DMS53 treated with DMSO at 0.1 percent for 48 hours (cell line): ENCODE measurements around the gene SP7.
"Not testable (repeated sequence)": the region's sequence is repeated elsewhere in the genome, so short reads cannot be mapped to it uniquely, and the experiment has no call there.

ENCODE experiments used
- DNase-seq: peaks from one replicate; lab custom pipeline; 2025; ENCODE audit not compliant: unreplicated experiment; lab: John Stamatoyannopoulos, UW

Gene SP7

DNA sequence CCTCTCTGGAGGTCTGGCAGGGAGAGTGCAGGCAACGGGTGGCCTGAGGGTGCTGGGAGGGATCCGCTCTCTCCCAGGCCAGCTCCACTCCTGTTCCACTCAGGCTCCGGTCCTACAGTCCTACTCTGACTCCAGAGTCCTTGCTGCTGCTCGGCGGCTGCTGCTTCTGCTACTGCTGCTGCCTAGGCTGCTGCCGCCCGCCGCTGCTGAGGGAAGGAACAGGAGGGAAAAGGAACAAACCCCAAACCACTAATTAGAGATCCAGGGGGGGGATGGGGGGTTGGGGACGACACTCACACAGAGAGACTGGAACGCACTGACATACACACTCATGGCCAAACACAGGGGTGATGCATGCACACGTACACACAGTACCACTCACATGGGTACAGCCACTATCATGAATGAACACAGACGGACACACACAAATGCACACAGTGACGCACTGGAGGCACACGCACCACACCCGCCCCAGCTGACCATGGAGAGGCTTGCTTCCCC is at the start of gene SP7:
TSS of gene SP7 (minus strand) at position 174 of the 501 bp plus-strand sequence. CDS start 708 bp downstream, outside the sequence.
- no peak for DNase-seq

DNA sequence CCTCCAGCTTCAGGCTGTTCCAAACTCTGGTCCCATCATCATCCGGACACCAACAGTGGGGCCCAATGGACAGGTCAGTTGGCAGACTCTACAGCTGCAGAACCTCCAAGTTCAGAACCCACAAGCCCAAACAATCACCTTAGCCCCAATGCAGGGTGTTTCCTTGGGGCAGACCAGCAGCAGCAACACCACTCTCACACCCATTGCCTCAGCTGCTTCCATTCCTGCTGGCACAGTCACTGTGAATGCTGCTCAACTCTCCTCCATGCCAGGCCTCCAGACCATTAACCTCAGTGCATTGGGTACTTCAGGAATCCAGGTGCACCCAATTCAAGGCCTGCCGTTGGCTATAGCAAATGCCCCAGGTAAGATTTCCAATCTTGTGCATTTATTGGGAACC is 47.1 kb upstream of the SP7 start:
- no peak for DNase-seq

DNA sequence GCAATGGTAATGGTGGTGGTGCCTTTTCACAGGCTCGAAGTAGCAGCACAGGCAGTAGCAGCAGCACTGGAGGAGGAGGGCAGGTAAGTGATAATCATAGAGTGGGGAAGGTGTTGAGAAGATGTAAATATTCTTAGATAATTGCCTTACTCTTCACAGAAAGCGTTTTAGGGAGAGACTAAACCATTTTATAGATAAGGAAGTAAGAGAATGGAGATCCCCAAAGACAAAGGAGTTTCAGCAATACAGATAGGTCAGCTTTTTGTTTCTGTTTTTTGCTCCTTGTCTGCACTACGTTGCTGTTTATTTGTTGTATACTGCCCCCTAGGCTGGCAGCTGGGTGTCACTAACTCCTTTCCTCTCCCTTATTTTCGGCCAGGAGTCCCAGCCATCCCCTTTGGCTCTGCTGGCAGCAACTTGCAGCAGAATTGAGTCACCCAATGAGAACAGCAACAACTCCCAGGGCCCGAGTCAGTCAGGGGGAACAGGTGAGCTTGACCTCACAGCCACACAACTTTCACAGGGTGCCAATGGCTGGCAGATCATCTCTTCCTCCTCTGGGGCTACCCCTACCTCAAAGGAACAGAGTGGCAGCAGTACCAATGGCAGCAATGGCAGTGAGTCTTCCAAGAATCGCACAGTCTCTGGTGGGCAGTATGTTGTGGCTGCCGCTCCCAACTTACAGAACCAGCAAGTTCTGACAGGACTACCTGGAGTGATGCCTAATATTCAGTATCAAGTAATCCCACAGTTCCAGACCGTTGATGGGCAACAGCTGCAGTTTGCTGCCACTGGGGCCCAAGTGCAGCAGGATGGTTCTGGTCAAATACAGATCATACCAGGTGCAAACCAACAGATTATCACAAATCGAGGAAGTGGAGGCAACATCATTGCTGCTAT is 45.8 kb upstream of the SP7 start:
- DNase-seq, result no peak

DNA sequence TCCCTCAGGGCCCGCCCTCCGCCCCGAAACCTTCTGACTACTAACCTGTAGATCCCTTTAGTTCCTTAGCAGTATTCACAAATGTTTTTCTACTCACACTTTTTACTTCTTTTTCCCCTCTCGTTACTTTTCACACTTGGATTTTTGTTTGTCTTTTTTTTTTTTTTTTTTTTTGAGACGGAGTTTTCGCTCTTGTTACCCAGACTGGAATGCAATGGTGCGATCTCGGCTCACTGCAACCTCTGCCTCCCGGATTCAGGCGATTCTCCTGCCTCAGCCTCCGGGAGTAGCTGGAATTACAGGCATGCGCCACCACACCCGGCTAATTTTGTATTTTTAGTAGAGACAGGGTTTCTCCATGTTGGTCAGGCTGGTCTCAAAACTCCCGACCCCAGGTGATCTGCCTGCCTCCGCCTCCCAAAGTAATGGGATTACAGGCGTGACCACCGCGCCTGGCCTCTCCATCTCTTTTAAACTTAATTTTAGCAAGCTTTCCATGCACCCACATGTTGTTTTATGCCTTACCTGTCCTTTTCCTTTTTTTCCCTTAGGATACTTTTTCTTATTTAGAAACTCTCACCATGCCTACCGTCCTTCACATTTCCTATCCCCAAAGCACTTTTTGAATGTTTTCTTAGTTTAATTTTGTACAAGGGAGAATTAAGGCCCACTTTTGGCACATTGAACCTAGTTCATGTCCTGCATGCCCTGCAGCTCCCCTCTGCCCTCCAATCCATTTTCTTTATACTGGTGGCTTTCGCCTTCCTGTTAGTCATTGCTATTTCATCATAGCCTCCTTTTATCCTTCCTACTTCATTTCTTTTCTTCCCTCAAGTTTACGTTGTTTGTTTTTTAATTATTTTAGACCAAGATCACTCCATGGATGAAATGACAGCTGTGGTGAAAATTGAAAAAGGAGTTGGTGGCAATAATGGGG is 44.9 kb upstream of the SP7 start:
- DNase-seq, result no peak

DNA sequence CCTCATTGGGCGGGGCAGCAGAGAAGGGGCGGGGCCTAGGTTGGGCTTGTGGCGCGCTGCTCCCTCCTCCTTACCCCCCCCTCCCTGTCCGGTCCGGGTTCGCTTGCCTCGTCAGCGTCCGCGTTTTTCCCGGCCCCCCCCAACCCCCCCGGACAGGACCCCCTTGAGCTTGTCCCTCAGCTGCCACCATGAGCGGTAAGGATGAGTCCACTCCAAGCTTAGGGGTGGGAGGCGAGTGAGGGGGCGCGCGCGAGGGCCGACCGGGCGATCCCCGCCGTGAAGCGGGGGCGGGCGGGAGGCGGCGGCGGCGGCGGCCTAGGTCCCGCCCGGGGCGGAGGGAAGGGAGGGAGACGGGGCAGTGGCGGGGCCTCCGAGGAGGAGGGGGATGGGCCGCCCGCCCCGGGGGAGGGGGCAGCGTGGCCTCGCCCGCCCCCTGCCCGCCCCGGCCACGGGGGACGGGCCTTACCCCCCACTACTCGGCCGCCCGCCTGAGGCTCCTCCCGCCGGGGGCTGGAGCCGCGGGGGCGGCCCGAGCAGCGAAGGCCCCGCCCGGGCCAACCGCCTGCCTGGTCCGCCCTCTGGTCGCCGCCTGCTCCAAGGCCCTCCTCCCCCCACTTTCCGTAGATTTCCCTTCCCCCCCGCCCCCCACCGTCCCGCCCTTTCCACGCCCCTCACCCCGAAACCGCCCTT is 44.1 kb upstream of the SP7 start, which contains the start of gene SP1:
TSS of gene SP1 (plus strand) at position 73 of the 690 bp plus-strand sequence. CDS start at position 189, 116 bp downstream.
- DNase-seq, result peak; percentile 87

DNA sequence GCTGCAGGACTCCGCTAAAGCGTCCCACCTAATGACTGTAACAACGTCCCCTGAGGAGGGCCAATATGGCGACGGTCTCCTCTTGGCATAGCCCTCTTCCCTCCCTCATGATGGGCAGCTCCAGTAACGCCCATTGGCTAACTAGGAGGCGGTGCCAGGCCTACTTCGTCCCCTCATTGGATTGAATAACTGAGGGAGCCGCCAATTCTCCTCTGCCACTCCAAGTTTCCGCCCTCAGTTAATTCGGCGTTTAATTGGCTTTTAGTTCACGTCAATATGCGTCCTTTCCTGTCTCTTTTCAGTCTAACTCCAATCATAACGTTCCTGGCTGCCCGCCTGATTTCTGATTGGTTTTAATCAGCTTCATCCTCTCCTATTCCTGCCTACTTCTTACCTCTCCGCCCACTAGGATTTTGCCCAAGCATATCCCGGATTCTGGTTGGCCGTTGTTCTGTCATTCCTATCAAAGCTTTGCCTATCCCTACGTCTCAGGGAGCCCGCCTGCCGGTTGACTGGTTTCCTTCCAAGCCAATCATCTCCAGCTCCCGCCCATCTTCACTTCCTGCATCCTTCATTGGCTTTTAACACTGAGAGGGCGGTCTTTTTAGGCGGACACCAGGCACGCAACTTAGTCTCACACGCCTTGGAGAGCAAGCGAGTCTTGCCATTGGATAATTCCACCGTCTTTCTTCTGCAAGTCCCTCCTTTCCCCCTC is 43.4 kb upstream of the SP7 start:
- peak; percentile 100 for DNase-seq

DNA sequence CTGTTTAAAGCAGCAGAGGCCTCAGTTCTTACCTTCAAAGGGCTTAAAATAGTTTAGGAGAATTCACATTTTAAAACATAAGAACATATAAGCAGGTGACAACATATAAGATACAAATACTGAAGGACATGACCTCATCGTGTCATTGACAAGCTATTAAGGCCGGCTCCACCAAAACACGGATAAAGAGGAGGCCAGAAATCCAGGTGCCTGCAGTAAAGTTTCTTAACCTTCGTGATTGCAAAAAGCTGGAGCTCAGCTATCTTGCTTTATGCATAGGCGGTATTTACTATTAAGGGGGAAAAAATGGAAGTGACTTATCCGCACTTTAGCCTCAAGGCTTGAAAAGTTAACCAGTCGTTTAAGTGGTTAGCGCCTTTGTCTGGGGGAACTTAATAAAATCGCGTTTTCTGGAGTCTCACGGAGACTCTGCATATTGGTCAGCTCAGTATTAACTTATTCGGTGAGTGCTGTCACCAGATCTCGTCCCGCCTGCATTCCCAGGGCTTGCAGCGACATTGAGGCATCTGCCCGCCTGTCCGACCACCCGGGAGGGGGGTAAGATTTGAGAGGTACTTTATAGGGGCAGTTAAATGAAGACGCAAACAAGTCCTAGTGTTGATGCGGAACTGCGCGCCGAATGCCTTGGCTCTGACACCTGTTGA is 42.7 kb upstream of the SP7 start:
- DNase-seq, result peak; percentile 50

DNA sequence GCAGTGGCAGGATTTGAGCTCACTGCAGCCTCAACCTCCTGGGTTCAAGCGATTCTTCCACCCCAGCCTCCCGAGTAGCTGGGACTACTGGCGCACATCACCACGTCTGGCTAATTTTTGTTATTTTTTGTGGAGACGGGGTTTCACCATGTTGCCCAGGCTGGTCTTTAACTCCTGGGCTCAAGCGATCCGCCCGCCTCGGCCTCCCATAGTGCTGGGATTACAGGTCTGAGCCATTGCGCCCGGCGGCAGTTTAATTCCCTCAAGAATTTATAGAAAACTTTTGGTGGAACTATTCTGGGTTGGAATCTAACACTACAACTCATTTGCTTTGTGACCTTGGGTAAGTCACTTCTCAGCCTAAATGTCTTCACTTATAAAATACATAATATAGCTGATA is 42.1 kb upstream of the SP7 start:
- DNase-seq, result no peak

DNA sequence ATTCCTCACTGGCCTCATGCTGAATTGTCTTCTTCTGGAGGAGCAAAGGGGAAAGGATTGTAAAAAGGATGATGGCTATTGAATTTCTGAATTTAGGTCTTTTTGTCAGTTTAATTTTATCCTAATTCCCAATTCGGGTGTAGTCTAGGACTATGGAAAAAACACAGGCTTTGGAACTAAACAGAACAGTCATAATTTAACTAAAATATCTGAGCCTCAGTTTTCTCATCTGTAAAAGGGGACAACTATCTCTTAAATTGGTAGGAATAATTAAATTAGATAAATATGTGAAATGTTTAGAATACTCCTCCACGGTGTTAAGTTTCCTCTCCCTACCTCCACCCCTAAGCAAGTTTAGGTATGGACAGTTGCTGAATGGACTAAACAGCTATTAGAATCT is 40.6 kb upstream of the SP7 start:
- DNase-seq, result no peak

DNA sequence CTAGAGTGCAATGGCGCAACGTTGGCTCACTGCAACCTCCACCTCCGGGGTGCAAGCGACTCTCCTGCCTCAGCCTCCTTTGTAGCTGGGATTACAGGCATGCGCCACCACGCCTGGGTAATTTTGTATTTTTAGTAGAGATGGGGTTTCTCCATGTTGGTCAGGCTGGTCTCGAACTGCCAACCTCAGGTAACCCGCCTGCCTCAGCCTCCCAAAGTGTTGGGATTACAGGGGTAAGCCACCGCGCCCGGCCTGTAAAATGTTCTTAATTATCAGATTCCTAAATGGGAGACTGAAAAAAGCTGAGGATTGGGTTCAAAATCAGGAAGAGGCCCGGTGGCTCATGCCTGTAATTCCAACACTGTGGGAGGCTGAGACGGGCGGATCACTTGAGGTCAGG is 38.1 kb upstream of the SP7 start:
- not testable (repeated sequence) for DNase-seq

DNA sequence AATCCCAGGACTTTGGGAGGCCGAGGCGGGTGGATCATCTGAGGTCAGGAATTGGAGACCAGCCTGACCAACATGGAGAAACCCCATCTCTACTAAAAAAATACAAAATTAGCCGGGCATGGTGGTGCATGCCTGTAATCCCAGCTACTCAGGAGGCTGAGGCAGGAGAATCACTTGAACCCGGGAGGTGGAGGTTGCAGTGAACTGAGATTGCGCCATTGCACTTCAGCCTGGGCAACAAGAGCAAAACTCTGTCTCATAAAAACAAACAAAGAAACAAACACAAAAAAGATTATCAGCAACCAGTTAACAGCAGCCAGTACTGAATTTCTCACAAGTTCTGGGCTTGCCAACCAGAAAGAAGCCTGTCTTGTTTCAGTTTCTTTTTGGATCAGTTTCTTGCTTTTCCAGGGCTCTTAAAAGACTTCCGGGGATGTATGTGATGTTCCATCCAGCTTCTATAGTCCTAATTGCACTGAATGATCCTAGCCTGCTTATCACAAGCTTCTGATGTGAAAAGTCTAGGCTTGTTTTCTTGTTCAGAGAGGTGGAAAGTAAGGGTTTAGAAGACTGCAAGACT is 37.5 kb upstream of the SP7 start:
- DNase-seq, result not testable (repeated sequence)

DNA sequence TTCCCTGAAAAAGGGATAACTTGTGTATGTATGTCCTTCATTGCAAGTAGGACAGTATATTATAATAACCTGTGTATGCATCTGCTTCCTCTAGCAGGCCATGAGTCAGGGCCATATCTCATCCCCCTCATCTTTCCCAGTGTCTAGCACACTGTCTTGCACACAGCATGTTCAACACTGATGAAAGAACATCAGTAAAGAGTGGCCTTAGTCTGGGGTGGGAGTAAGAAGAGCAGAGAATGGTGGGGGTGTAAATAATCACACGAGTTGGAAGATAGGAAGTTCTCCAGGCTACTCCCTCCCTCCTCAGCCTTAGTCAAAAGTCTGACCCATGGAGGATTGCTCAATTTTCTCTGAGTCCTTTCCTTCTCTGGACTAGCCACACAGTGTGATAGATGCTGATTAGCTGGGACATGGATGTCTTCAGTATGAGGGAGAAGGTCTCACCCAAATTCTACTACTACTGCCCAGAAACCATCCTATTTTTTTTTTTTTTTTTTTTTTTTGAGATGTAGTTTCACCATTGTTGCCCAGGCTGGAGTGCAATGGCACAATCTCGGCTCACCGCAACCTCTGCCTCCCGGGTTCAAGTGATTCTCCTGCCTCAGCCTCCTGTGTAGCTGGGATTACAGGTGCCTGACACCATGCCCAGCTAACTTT is 29.2 kb upstream of the SP7 start:
- DNase-seq, result no peak

DNA sequence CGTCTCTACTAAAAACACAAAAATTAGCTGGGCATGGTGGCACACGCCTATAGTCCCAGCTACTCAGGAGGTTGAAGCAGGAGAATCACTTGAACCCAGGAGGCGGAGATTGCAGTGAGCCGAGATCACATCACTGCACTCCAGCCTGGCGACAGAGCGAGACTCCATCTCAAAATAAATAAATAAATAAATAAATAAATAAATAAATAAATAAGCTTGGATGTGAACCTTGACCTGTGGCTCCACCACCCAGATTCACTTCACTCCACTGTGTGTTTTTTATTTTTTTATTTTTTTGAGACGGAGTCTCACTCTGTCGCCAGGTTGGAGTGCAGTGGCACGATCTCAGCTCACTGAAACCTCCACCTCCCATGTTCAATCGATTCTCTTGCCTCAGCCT is 25.5 kb upstream of the SP7 start:
- DNase-seq, result not testable (repeated sequence)

DNA sequence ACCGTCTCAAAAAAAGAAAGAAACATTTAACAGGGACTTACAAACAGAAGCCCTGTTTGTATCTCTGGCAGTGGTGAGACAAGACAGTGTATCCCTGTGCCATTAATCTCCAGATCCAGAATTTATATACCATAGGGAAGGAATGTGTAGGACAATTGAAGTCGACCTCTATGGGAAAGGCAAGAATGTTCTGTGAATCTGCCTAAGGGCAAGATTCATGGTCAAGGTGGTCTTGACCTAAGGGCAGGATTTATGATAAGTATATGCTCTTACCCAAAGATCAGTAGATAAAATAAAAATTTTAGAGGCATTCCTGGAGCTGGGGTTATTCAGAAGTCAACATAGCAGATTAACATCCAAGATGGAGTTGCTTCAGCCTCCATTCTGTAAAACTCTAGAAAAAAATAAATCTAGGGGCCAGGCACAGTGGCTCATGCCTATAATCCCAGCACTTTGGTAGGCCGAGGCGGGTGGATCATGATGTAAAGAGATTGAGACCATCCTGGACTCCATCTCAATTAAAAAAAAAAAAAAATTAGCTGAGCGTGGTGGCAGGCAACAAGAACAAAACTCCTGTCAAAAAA is 22.8 kb upstream of the SP7 start:
- no peak for DNase-seq

DNA sequence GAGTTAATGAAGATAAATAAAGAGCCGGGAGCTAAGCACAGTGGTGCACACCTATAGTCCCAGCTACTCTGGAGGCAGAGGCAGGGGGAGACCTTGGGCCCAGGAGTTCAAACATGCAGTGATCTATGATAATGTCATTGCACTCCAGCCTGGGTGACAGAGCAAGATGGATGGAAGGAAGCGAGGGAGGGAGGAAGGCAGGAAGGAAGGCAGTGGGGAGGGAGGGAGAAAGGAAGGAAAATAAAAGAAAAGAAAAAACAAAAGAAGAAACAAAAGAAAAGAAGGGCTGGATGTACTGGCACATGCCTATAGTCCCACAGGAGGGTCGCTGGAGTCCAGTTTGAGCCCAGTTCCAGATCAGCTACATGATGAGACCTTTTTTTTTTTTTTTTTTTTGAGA is 19.0 kb upstream of the SP7 start:
- DNase-seq, result no peak

DNA sequence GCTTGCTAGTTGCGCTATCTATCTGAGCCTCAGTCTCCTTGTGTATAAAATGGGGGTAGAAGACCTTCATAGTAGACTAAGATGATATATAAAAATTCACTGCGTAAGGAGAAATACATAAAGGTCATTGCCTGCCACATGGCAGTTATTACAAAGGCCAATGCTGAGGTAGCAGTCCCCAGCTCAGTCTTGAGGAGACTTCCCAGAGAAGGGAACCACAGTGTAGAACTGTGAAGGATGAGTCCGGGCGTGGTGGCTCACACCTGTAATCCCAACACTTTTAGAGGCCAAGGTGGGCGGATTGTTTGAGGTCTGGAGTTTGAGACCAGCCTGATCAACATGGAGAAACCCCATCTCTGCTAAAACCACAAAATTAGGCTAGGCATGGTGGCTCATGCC is 17.1 kb upstream of the SP7 start:
- no peak for DNase-seq

DNA sequence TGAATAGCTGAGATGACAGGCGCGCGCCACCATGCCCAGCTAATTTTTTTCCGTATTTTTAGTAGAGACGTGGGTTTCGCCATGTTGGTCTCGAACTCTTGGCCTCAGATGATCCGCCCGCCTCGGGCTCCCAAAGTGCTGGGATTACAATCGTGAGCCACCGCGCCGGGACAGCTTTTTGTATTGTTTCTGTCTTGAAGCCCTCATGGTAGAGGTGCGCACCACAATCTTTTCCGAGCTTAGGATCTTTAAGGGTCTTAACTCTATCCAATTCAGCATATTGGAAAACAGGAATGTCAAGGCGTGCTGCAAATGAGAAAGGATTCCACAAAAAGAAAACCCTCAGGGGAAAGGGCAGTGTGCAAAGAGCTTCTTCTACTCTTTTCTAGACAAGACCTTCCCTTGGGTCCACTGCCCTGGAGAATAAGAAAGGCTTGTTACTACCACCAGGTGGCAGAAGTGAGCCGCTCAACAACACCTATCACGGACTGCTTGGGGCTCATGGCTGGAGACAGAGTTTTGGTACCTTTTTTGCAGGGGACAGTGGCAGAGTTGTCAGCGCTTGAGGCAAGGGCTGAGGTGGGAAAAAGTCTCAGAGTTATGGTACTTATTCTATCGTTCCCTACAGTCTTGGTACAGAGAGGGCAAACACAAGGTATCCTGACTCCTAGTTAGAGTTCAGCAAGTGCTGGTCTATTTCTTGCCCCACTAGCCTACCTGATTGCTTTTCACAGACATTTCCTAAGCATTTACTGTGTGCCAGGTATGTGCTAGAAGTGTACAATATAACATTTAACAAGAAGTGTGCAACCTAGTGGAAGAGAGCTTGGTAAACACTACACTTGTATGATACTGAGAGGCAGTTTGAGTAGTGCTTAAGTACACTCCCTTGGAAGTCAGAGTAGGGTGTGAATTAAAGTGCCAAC is 16.4 kb upstream of the SP7 start:
- peak; percentile 83 for DNase-seq
